ENCODE results near the gene RPA1.

GRCh38 chr17:1875597-1875996 is 45.8 kb downstream of the RPA1 start:
- TF ChIP-seq CTCF (IDR thresholded peaks at IDR 0.05; ENCODE audit: low read depth, low read length, missing input control) = no peak
- no peak for TF ChIP-seq JUND (IDR thresholded peaks at IDR 0.05)
- TF ChIP-seq REST (IDR thresholded peaks at IDR 0.05) = no peak
- no peak for TF ChIP-seq TAF1 (conservative IDR thresholded peaks at IDR 0.05)
- no peak for TF ChIP-seq GABPA (IDR thresholded peaks at IDR 0.05 in 1 of 2, conservative IDR thresholded peaks at IDR 0.05 in 1 of 2)
- TF ChIP-seq RAD21 (IDR thresholded peaks at IDR 0.05) = no peak
